Stomach (tissue), 4 donors: ENCODE data around the gene KIRREL2.

Experiments used
- POLR2A ChIP-seq, 4 donors: fragments of 450-650 bp; IDR thresholded peaks; one replicate each; pipeline ENCODE4 v1.6.1; 2016; ENCODE audit warnings: antibody characterized with exemption in 4 of 4, control low read depth in 2 of 4, mild to moderate bottlenecking in 1 of 4, moderate library complexity in 1 of 4
- TF ChIP-seq, protein P1 (sequence below), 7 experiments: fragments of 450-650 bp in 4 of 7; fragments of 200-600 bp in 3 of 7; sonication (generic) in 3 of 7; IDR thresholded peaks; one replicate each; pipeline ENCODE4 v1.5.1; 2016 to 2019; ENCODE audit warnings: antibody characterized with exemption in 7 of 7, control low read depth in 2 of 7, mild to moderate bottlenecking in 1 of 7

DNA sequence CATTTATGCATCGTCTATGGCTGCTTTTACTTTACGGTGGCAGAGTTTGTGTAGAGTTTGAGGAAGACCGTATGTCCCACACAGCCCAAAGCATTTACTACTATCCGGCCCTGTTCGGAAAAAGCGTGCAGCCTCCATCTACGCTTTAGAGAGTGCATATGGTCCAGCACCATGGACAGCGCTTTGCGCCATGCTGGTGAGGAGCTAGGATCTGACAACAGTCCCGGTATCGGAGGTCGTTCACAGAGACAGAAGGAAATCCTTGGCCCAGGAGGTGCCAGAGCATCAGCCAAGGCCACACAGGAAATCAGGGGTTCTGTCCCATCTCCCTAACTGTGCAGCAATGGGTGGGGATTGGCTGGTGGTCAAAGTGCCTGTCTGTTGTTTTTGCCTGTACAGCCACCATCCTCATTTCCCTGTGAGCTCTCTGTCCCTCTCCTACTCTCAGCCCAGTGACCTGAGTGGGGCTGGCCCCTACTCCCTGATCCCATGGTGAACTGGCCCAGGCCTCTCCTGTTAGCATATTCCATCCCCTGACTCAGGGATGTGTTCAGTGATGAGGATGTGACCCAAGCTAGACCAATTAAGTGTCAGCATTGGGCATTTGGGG is 27.9 kb upstream of the KIRREL2 start:
- TF ChIP-seq, protein P1, sequence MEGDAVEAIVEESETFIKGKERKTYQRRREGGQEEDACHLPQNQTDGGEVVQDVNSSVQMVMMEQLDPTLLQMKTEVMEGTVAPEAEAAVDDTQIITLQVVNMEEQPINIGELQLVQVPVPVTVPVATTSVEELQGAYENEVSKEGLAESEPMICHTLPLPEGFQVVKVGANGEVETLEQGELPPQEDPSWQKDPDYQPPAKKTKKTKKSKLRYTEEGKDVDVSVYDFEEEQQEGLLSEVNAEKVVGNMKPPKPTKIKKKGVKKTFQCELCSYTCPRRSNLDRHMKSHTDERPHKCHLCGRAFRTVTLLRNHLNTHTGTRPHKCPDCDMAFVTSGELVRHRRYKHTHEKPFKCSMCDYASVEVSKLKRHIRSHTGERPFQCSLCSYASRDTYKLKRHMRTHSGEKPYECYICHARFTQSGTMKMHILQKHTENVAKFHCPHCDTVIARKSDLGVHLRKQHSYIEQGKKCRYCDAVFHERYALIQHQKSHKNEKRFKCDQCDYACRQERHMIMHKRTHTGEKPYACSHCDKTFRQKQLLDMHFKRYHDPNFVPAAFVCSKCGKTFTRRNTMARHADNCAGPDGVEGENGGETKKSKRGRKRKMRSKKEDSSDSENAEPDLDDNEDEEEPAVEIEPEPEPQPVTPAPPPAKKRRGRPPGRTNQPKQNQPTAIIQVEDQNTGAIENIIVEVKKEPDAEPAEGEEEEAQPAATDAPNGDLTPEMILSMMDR (IDR thresholded peaks at IDR 0.05), result no peak
- TF ChIP-seq POLR2A (IDR thresholded peaks at IDR 0.05), result no peak
